ENCODE results near the gene VEPH1.

GRCh38 chr3:157420606-157421130 lies 82.5 kb downstream of the VEPH1 start:
- TF ChIP-seq CTCF (IDR thresholded peaks at IDR 0.05) = no peak
- no peak for TF ChIP-seq POLR2A (IDR thresholded peaks at IDR 0.05)
